ENCODE measurements around the gene PIAS1.
"Not testable (repeated sequence)": the region's sequence is repeated elsewhere in the genome, so short reads cannot be mapped to it uniquely, and the experiment has no call there.

PIAS1 gene

DNA sequence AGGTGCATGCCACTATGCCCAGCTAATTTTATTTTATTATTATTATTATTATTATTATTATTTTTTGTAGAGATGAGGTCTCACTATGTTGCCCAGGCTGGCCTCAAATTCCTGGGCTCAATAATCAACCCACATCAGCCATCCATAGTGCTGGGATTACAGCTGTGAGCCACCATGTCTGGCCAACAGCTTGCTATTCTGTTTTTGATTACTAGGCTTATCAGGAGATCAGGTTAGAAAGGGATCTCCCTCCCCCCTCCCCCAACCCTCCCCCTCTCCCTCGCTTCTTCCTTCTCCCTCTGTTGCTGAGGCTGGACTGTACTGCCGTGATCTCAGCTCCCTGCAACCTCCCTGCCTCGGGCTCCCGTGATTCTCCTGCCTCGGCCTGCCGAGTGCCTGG lies 166.9 kb downstream of the PIAS1 start:
- no peak for TF ChIP-seq CTCF (IDR thresholded peaks at IDR 0.05; ENCODE audit: control insufficient read depth, insufficient read depth, low read depth, low read length, missing control alignments)
- H3K4me3 ChIP-seq (ENCODE audit: control insufficient read depth, low read depth, low read length) = no peak overlapping the region
- DNase-seq (ENCODE audit: low read depth) = no peak

- not testable (repeated sequence) for H3K4me3 ChIP-seq (ENCODE audit: control insufficient read depth, low read depth, low read length); DNase-seq (ENCODE audit: low read depth)
Observed at GRCh38 chr15:68221530-68222431, 167.7 kb downstream of the PIAS1 start.

- H3K4me3 ChIP-seq (ENCODE audit: control insufficient read depth, low read depth, low read length); DNase-seq (ENCODE audit: low read depth): not testable (repeated sequence)
Observed at GRCh38 chr15:68222432-68222743, 168.3 kb downstream of the PIAS1 start.

DNA sequence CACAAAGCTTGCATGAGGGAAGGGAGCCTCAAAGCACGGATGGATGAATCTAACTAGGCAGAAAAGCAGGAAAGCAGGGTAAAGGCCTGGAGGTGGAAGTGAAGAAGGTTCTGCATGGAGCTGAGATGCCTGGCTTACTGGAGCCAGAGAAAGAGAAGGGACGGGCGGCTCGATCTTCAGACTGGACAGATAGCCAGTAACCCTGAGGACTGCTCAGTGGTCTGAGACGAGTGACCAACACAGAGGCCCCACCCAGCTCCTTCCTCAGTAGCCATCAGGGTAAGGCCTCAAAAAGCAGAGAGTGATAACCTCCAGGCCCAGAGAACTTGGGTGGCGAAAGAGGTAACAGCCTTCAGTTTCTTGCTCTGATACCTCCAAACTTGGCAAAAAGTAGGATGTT lies 169.1 kb downstream of the PIAS1 start:
- no peak for DNase-seq (ENCODE audit: low read depth)
- TF ChIP-seq CTCF (IDR thresholded peaks at IDR 0.05; ENCODE audit: control insufficient read depth, insufficient read depth, low read depth, low read length, missing control alignments) = no peak
- no peak overlapping the region for H3K4me3 ChIP-seq (ENCODE audit: control insufficient read depth, low read depth, low read length)

GRCh38 chr15:68224108-68224507 lies 170.0 kb downstream of the PIAS1 start:
- H3K4me3 ChIP-seq (ENCODE audit: control insufficient read depth, low read depth, low read length) = no peak overlapping the region
- no peak for TF ChIP-seq CTCF (IDR thresholded peaks at IDR 0.05; ENCODE audit: control insufficient read depth, insufficient read depth, low read depth, low read length, missing control alignments)
- no peak for DNase-seq (ENCODE audit: low read depth)

DNA sequence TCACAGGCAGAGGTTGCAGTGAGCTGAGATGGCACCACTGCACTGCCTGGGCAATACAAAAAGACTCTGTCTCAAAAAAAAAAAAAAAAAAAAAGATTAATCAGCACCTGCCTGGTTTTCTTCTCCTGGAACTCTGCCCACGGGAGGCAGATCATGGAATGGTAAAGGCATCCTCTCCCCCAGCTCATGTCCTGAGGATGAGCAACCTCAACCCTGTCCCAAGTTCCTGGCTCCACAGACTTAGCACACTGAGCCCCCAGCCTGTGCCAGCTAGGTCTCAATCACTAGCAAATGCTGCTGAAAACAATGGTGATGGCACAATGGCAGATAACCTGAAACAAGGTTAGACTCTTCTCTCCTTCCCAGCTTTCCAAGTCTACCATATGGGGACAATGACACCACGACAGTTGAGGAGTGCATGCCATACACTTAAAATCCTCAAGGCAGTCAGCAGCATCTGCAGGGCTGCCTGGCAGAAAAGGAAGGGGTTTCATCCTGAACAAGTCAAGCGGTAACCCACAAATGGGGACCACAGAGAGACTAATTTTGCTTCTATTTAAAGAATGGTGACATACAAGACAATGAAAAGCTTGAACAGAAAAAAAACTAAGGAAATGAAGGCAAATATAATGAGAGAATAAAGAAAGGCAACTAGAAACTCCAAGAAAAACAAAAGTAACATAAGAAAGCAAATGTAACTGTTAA lies 170.6 kb downstream of the PIAS1 start:
- no peak overlapping the region for H3K4me3 ChIP-seq (ENCODE audit: control insufficient read depth, low read depth, low read length)
- no peak for DNase-seq (ENCODE audit: low read depth)
- no peak for TF ChIP-seq CTCF (IDR thresholded peaks at IDR 0.05; ENCODE audit: control insufficient read depth, insufficient read depth, low read depth, low read length, missing control alignments)

DNA sequence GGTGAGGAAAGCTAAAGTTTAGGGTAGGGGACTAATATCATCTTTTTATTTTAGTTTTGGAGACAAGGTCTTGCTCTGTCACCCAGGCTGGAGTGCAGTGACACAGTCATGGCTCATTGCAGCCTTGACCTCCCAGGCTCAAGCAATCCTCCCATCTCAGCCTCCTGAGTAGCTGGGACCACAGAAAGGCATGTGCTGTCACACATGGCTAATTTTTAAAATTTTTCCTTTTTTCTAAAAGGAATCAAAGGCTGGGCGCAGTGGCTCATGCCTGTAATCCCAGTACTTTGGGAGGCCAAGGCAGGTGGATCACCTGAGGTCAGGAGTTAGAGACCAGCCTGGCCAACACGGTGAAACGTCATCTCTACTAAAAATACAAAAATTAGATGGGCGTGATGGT lies 171.3 kb downstream of the PIAS1 start:
- not testable (repeated sequence) for H3K4me3 ChIP-seq (ENCODE audit: control insufficient read depth, low read depth, low read length); DNase-seq (ENCODE audit: low read depth)

- no peak for TF ChIP-seq CTCF (IDR thresholded peaks at IDR 0.05; ENCODE audit: control insufficient read depth, insufficient read depth, low read depth, low read length, missing control alignments)
- no peak overlapping the region for H3K4me3 ChIP-seq (ENCODE audit: control insufficient read depth, low read depth, low read length)
- DNase-seq (ENCODE audit: low read depth) = no peak
Observed at GRCh38 chr15:68227643-68228142, 173.6 kb downstream of the PIAS1 start.
